Measurements from ENCODE around the gene AMBRA1. TPM values are rescaled to one million over a fixed set of nuclear protein-coding genes. Genes with fewer than 3 reads are reported as not detected.

The AMBRA1 gene
- total RNA-seq, 2 donors from 2014 or later, result 28.2 to 30.3 TPM

GRCh38 chr11:46435679-46436078 is 158.1 kb downstream of the AMBRA1 start:
- Mint-ChIP-seq H3K27ac (no peak overlapping the region), H3K9me3 (no peaks in the 10 kb centered on the region), H3K4me1 (no peaks in the 10 kb centered on the region), H3K4me3 (no peak overlapping the region), H3K36me3 (ENCODE audit: low read depth) (peaks cover 79% of the 10 kb centered on the region), H3K27me3 (no peaks in the 10 kb centered on the region)
- ATAC-seq (replicated peaks), result no peak

GRCh38 chr11:46431211-46431610 is 162.6 kb downstream of the AMBRA1 start:
- peaks cover 95% of the 10 kb centered on the region for H3K36me3 Mint-ChIP-seq (ENCODE audit: low read depth)
- no peaks in the 10 kb centered on the region for H3K27me3 Mint-ChIP-seq
- no peaks in the 10 kb centered on the region for H3K9me3 Mint-ChIP-seq
- no peak overlapping the region for H3K4me3 Mint-ChIP-seq
- ATAC-seq (replicated peaks), result no peak
- no peak overlapping the region for H3K27ac Mint-ChIP-seq
- H3K4me1 Mint-ChIP-seq, result no peaks in the 10 kb centered on the region

- Mint-ChIP-seq H3K4me3 (no peak overlapping the region), H3K4me1 (no peaks in the 10 kb centered on the region), H3K36me3 (ENCODE audit: low read depth) (peaks cover 94% of the 10 kb centered on the region), H3K9me3 (no peaks in the 10 kb centered on the region), H3K27ac (peak overlapping the region; percentile 1), H3K27me3 (no peaks in the 10 kb centered on the region)
- no peak for ATAC-seq (replicated peaks)
Measured at GRCh38 chr11:46429717-46430116, 164.1 kb downstream of the AMBRA1 start.

GRCh38 chr11:46427364-46427763 is 166.5 kb downstream of the AMBRA1 start:
- ATAC-seq (replicated peaks), result no peak
- Mint-ChIP-seq H3K4me3 (no peak overlapping the region), H3K27ac (peak overlapping the region; percentile 39), H3K4me1 (no peaks in the 10 kb centered on the region), H3K27me3 (no peaks in the 10 kb centered on the region), H3K9me3 (no peaks in the 10 kb centered on the region), H3K36me3 (ENCODE audit: low read depth) (peaks cover 88% of the 10 kb centered on the region)

GRCh38 chr11:46426233-46426991 is 167.4 kb downstream of the AMBRA1 start:
- no peaks in the 10 kb centered on the region for H3K27me3 Mint-ChIP-seq
- peaks cover 4% of the 10 kb centered on the region for H3K4me1 Mint-ChIP-seq
- no peak for ATAC-seq (replicated peaks)
- peaks cover 87% of the 10 kb centered on the region for H3K36me3 Mint-ChIP-seq (ENCODE audit: low read depth)
- H3K27ac Mint-ChIP-seq, result peak overlapping the region; percentile 39
- no peak overlapping the region for H3K4me3 Mint-ChIP-seq
- no peaks in the 10 kb centered on the region for H3K9me3 Mint-ChIP-seq

- Mint-ChIP-seq H3K27me3 (no peaks in the 10 kb centered on the region), H3K4me3 (no peak overlapping the region), H3K9me3 (no peaks in the 10 kb centered on the region), H3K4me1 (peaks cover 4% of the 10 kb centered on the region), H3K27ac (no peak overlapping the region), H3K36me3 (ENCODE audit: low read depth) (peaks cover 77% of the 10 kb centered on the region)
- no peak for ATAC-seq (replicated peaks)
Measured at GRCh38 chr11:46422588-46422987, 171.2 kb downstream of the AMBRA1 start.

- Mint-ChIP-seq H3K27me3 (no peaks in the 10 kb centered on the region), H3K4me1 (peaks cover 4% of the 10 kb centered on the region), H3K27ac (no peak overlapping the region), H3K9me3 (no peaks in the 10 kb centered on the region), H3K36me3 (ENCODE audit: low read depth) (peaks cover 77% of the 10 kb centered on the region), H3K4me3 (no peak overlapping the region)
- ATAC-seq (replicated peaks), result no peak
Measured at GRCh38 chr11:46421257-46421880, 172.5 kb downstream of the AMBRA1 start.

- ATAC-seq (replicated peaks), result no peak
Measured at GRCh38 chr11:46420513-46420912, 173.3 kb downstream of the AMBRA1 start.

GRCh38 chr11:46418751-46419150 is 175.1 kb downstream of the AMBRA1 start:
- no peak overlapping the region for H3K27ac Mint-ChIP-seq
- no peaks in the 10 kb centered on the region for H3K27me3 Mint-ChIP-seq
- no peaks in the 10 kb centered on the region for H3K9me3 Mint-ChIP-seq
- no peak for ATAC-seq (replicated peaks)
- peaks cover 4% of the 10 kb centered on the region for H3K4me1 Mint-ChIP-seq
- H3K4me3 Mint-ChIP-seq, result no peak overlapping the region
- H3K36me3 Mint-ChIP-seq (ENCODE audit: low read depth), result peaks cover 84% of the 10 kb centered on the region

More at GRCh38 chr11:46420513-46420912, 173.3 kb downstream of the AMBRA1 start:
- peak overlapping the region; percentile 29 for H3K27ac Mint-ChIP-seq
- no peak overlapping the region for H3K4me3 Mint-ChIP-seq
- no peaks in the 10 kb centered on the region for H3K9me3 Mint-ChIP-seq
- H3K36me3 Mint-ChIP-seq (ENCODE audit: low read depth), result peaks cover 80% of the 10 kb centered on the region
- no peaks in the 10 kb centered on the region for H3K27me3 Mint-ChIP-seq
- H3K4me1 Mint-ChIP-seq, result peaks cover 4% of the 10 kb centered on the region

GRCh38 chr11:46417711-46418110 is 176.1 kb downstream of the AMBRA1 start:
- H3K4me3 Mint-ChIP-seq, result no peak overlapping the region
- no peak overlapping the region for H3K27ac Mint-ChIP-seq
- peaks cover 4% of the 10 kb centered on the region for H3K4me1 Mint-ChIP-seq
- H3K27me3 Mint-ChIP-seq, result no peaks in the 10 kb centered on the region
- no peak for ATAC-seq (replicated peaks)
- peaks cover 85% of the 10 kb centered on the region for H3K36me3 Mint-ChIP-seq (ENCODE audit: low read depth)
- no peaks in the 10 kb centered on the region for H3K9me3 Mint-ChIP-seq

GRCh38 chr11:46414879-46415278 is 178.9 kb downstream of the AMBRA1 start:
- Mint-ChIP-seq H3K4me1 (no peaks in the 10 kb centered on the region), H3K36me3 (ENCODE audit: low read depth) (peaks cover 75% of the 10 kb centered on the region), H3K4me3 (no peak overlapping the region), H3K27ac (no peak overlapping the region), H3K9me3 (no peaks in the 10 kb centered on the region), H3K27me3 (no peaks in the 10 kb centered on the region)
- ATAC-seq (replicated peaks), result no peak

- Mint-ChIP-seq H3K4me3 (no peak overlapping the region), H3K27ac (peak overlapping the region; percentile 17), H3K27me3 (no peaks in the 10 kb centered on the region), H3K4me1 (no peaks in the 10 kb centered on the region), H3K9me3 (no peaks in the 10 kb centered on the region), H3K36me3 (ENCODE audit: low read depth) (peaks cover 80% of the 10 kb centered on the region)
- ATAC-seq (replicated peaks), result no peak
Measured at GRCh38 chr11:46414466-46414796, 179.4 kb downstream of the AMBRA1 start.

- Mint-ChIP-seq H3K4me1 (no peaks in the 10 kb centered on the region), H3K27me3 (no peaks in the 10 kb centered on the region), H3K36me3 (ENCODE audit: low read depth) (peaks cover 78% of the 10 kb centered on the region), H3K27ac (peak overlapping the region; percentile 17), H3K9me3 (no peaks in the 10 kb centered on the region), H3K4me3 (no peak overlapping the region)
- ATAC-seq (replicated peaks), result no peak
Measured at GRCh38 chr11:46413760-46414465, 179.9 kb downstream of the AMBRA1 start.

- no peaks in the 10 kb centered on the region for H3K9me3 Mint-ChIP-seq
- H3K27ac Mint-ChIP-seq, result no peak overlapping the region
- no peak for ATAC-seq (replicated peaks)
- H3K27me3 Mint-ChIP-seq, result no peaks in the 10 kb centered on the region
- peaks cover 68% of the 10 kb centered on the region for H3K36me3 Mint-ChIP-seq (ENCODE audit: low read depth)
- H3K4me3 Mint-ChIP-seq, result no peak overlapping the region
- no peaks in the 10 kb centered on the region for H3K4me1 Mint-ChIP-seq
Measured at GRCh38 chr11:46410021-46410420, 183.8 kb downstream of the AMBRA1 start.

All from activated T-helper 17 cell treated with anti-CD3 and anti-CD28 coated beads, Interleukin-2, amount 50 U/mL, for 72 hours (primary cell).